ENCODE results near the gene PDP2.

The PDP2 gene

DNA sequence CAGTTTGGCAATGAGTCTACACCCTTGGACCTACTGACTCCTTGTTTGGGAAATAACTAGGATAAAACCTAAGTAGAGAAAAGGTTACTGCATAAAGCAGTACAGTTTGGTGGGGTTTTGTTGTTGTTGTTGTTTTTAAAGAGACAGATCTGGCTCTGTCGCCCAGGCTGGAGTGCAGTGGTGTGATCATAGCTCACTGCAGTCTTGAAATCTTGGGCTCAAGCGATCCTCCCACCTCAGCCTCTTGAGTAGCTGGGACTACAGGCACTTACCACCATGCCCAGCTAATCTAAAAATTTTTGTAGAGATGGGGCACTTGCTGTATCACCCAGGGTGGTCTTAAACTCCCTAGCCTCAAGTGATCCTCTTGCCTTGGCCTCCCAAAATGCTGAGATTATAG lies 1.2 kb downstream of the PDP2 start:
- Histone ChIP-seq H3K4me3 (replicated peaks; ENCODE audit: insufficient read depth, low read length) (peak overlapping the region; percentile 99), H3K27me3 (ENCODE audit: insufficient read depth, poor library complexity, severe bottlenecking) (no peaks in the 10 kb centered on the region), H3K27ac (replicated peaks) (no peak overlapping the region)
- no peak for TF ChIP-seq GABPA (IDR thresholded peaks at IDR 0.05; ENCODE audit: low read depth)
- no peak for TF ChIP-seq CTCF (IDR thresholded peaks at IDR 0.05; ENCODE audit: insufficient read depth, low read length)
- TF ChIP-seq POLR2AphosphoS5 (IDR thresholded peaks at IDR 0.05; ENCODE audit: low read depth): no peak
- no peak for TF ChIP-seq SPI1 (IDR thresholded peaks at IDR 0.05; ENCODE audit: borderline replicate concordance, low read depth)
- TF ChIP-seq, protein P1, sequence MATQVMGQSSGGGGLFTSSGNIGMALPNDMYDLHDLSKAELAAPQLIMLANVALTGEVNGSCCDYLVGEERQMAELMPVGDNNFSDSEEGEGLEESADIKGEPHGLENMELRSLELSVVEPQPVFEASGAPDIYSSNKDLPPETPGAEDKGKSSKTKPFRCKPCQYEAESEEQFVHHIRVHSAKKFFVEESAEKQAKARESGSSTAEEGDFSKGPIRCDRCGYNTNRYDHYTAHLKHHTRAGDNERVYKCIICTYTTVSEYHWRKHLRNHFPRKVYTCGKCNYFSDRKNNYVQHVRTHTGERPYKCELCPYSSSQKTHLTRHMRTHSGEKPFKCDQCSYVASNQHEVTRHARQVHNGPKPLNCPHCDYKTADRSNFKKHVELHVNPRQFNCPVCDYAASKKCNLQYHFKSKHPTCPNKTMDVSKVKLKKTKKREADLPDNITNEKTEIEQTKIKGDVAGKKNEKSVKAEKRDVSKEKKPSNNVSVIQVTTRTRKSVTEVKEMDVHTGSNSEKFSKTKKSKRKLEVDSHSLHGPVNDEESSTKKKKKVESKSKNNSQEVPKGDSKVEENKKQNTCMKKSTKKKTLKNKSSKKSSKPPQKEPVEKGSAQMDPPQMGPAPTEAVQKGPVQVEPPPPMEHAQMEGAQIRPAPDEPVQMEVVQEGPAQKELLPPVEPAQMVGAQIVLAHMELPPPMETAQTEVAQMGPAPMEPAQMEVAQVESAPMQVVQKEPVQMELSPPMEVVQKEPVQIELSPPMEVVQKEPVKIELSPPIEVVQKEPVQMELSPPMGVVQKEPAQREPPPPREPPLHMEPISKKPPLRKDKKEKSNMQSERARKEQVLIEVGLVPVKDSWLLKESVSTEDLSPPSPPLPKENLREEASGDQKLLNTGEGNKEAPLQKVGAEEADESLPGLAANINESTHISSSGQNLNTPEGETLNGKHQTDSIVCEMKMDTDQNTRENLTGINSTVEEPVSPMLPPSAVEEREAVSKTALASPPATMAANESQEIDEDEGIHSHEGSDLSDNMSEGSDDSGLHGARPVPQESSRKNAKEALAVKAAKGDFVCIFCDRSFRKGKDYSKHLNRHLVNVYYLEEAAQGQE (IDR thresholded peaks at IDR 0.05; ENCODE audit: insufficient replicate concordance, low read depth): no peak
- DNase-seq (ENCODE audit: low read depth in 1 of 2, low spot score in 1 of 2): no peak

DNA sequence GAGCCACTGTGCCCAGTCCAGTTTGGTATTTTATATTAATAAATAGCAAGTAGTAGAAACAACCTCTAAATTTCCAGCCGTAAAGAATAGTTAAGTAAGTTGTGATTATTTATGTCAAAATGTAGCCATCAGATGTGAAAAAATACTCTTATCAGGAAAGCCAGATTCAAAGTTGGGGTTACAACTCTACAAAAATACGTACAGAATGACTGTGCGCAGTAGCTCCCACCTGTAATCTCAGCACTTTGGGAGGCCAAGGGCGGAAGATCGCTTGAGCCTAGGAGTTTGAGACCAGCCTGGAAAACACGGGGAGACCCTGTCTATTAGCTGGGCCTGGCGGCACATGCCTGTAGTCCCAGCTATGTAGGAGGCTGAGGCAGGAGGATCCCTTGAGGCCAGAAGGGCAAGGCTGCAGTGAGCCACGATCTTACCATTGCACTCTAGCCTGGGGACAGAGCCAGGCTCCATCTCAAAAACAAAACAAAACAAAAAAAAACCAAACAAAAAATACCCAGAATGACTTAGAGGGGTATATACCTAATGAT lies 1.7 kb downstream of the PDP2 start:
- H3K27ac ChIP-seq (replicated peaks): no peak overlapping the region
- TF ChIP-seq CTCF (IDR thresholded peaks at IDR 0.05; ENCODE audit: insufficient read depth, low read length) (no peak), POLR2AphosphoS5 (IDR thresholded peaks at IDR 0.05; ENCODE audit: low read depth) (no peak), SPI1 (IDR thresholded peaks at IDR 0.05; ENCODE audit: borderline replicate concordance, low read depth) (no peak), GABPA (IDR thresholded peaks at IDR 0.05; ENCODE audit: low read depth) (no peak)
- TF ChIP-seq, protein P1 (IDR thresholded peaks at IDR 0.05; ENCODE audit: insufficient replicate concordance, low read depth): no peak
- DNase-seq (ENCODE audit: low read depth in 1 of 2, low spot score in 1 of 2): no peak
- H3K4me3 ChIP-seq (replicated peaks; ENCODE audit: insufficient read depth, low read length): no peak overlapping the region
- H3K27me3 ChIP-seq (ENCODE audit: insufficient read depth, poor library complexity, severe bottlenecking): no peaks in the 10 kb centered on the region

DNA sequence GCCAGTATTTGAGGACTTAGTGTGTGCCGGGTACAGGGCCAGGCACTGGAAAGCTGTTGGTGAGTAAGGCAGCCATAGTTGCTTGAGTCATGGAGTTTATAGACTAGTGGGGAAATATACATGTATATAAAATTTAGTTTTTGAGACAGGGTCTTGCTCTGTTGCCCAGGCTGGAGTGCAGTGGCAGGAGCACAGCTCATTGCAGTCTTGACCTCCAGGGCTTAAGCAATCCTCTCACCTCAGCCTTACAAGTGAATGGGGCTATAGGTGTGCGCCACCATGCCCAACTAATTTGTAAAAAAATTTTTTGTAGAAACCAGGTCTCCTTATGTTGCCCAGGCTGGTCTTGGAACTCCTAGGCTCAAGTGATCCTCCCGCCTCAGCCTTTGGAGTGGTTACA lies 2.4 kb downstream of the PDP2 start:
- Histone ChIP-seq H3K4me3 (replicated peaks; ENCODE audit: insufficient read depth, low read length) (no peak overlapping the region), H3K27me3 (ENCODE audit: insufficient read depth, poor library complexity, severe bottlenecking) (no peaks in the 10 kb centered on the region), H3K27ac (replicated peaks) (no peak overlapping the region)
- DNase-seq (ENCODE audit: low read depth in 1 of 2, low spot score in 1 of 2): no peak
- TF ChIP-seq POLR2AphosphoS5 (IDR thresholded peaks at IDR 0.05; ENCODE audit: low read depth) (no peak), SPI1 (IDR thresholded peaks at IDR 0.05; ENCODE audit: borderline replicate concordance, low read depth) (no peak), GABPA (IDR thresholded peaks at IDR 0.05; ENCODE audit: low read depth) (no peak), CTCF (IDR thresholded peaks at IDR 0.05; ENCODE audit: insufficient read depth, low read length) (no peak)
- TF ChIP-seq, protein P1 (IDR thresholded peaks at IDR 0.05; ENCODE audit: insufficient replicate concordance, low read depth): no peak

All from HL-60 (cell line).